GM19351 (cell line): ENCODE data around the gene SAMD15.
"Not testable (repeated sequence)": the region's sequence is repeated elsewhere in the genome, so short reads cannot be mapped to it uniquely, and the experiment has no call there.

Experiments used
- ATAC-seq: cut with Tn5 transposase; IDR thresholded peaks from one replicate; pipeline ENCODE4 v1.9.1; 2021; ENCODE audit warnings: mild to moderate bottlenecking, moderate library complexity; ENCODE audit not compliant: unreplicated experiment

SAMD15 gene

DNA sequence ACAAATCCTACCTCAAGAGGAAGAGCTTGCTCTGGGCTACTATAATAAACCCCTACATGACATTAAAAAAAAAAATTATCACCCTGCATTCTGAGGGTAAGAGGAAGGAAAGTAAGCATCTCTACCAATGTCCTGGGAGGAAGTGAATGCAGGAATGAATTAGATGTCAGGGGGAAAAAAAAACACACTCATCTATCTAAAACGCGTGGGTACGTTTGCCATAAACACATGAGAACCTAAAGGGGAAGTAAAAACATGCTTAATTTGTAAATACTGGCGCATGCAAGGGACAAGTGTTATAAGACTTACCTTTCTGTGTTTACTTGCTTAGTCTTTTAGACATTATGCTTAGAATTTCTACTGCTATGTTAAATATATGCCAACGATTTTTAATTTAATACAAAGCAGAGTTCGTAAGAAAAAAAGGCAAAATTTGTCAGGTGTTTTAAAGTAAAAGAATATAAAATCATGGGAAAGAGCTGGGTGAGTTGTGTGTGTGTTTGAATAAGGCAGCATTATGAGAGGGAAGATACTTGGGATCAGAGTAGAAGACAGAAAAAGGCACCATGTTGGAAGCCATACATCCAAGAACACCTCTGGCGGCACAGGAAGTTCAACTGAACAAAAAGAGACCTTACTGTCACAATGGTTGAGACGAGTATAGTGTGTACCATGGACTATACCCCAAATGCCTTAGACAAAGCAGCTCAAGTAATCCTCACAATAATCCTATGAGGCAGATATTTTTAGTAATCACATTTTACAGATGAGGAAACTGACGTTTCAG, 1.8 kb upstream of the SAMD15 start:
- no peak for ATAC-seq

DNA sequence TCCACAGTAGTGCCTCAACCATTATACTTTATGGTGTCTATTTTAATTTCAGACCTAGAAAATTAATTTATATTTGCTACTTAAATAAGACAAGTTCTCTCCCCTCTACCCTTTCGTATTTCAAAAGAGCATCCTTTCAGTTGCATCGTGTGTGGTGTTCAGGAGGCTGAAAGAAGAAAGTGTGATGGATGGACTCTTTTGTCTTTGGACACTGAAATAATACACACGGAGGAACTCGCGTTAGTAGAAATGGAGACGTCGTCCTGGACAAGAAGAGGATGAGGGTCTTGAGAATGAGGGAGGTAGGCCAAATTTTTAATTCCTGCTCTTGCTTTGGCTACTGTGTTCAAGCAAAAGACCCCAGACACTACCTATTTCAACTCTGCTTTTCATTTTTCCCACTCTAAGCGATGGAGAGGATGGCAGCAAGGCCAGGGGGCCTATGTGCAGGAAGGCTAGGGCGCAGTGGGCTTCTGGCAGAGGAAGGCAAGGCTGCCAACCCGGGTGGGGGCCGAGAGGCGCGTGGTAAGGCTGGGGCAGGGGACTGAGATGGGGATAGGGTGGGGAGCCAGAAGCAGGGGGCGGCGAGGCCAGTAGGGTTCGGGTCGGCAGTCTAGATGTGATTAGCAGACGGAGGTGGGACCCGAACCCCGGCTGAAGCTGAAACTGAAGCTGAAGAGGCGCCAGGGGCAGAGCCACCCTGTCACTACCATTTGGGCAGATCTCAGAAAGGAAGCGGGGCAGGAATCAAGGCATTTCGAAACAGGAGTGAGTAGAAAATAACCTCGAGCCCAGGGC, 1.0 kb upstream of the SAMD15 start:
- ATAC-seq = peak; percentile 10

DNA sequence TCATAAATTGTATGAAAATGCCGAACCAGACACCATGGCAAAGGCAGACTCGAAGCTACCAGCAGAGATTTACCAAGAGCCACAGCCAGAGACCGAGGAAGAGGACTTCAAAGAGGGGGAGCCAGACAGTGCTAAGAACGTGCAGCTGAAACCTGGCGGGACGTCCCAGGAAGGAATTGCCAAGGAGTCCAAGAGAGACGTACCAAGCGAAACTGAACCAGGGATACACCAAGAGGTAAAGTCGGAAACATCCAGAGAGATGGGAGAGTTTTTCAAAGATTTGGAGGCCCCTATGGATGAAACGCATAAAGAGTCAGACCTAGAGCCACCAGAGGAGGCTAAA, 294 bp downstream of the SAMD15 start:
- peak; percentile 3 for ATAC-seq

DNA sequence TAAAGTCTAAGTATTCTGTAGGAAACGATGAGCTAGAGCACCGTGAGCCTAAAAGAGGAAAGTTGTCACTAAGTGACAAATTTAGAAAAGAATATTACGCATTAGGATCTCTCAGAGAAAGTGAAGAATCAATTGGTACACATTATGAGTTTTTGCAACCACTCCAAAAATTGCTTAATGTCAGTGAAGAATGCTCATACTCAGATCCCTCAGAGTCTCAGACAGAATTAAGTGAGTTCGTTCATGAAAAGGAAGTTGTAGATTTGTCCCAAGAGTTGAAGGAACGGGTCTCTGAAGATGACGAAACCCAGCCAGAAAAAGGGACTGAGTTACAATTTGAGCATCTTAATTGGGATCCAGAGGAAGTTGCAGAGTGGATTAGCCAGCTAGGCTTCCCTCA, 1.5 kb downstream of the SAMD15 start:
- ATAC-seq = no peak

DNA sequence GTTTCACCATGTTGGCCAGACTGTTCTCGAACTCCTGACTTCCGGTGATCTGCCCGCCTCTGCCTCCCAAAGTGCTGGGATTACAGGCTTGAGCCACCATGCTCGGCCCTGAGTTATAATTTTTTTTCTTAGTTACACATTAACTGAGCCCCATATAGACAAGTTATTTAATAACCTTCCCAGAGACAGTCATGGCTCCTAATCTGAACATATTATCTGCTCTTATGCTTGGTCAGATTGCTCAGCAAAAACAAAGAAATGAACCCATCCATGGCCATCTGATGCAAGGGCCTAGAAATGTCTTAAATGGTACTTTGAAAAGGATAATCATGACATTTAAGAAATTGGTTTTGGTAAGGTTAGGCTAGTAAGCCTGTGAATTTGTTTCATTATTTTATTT, 13.0 kb downstream of the SAMD15 start:
- no peak for ATAC-seq

DNA sequence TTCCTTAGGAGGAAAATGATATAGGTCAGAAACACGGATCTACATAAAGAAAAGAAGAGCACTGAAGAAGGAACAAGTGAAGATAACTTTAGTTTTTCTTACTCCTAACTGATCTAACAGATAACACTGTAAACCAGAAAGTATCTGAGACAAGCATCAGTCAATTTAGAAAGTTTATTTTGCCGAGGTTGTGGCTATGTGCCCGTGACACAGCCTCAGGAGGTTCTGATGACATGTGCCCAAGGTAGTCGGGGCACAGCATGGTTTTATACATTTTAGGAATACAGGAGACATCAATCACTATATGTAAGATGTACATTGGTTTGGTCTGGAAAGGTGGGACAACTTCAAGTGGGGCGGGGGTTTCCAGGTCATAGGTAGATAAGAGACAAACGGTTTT, 23.0 kb downstream of the SAMD15 start:
- no peak for ATAC-seq

DNA sequence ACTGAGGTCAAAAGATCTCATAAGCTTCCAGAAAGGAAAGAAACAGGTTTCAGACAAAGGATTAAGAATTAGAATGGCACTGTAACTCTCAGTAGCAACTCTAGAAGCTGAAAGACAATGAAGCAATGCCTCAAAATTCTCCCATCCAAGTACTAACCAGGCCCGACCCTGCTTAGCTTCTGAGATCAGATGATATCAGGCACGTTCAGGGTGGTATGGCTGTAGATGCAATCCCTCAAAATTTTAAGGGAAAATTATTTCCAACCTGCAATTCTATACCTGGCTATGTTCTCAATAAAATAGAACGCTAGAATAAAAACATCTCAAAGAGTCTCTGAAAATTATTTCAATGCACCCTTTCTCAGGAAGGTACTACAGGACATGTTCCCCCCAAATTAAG, 26.6 kb downstream of the SAMD15 start:
- ATAC-seq = no peak

DNA sequence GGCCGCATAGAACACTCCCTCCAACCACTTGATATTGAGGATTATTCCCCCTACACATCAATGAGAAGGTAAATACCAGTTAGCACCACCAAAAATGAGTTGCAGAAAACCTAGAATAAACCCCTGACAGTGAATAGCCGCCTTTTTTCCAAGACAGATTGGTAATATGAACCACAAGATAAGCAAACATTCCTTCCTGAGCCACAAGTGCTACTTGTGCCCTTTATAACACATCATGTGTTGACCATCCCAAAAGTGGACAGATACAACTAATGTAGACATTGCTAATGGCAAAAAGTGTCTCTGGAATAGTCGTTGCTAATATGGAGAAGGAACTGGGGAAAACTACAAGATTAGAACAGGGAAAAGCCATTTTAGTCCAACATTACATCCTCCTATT, 28.9 kb downstream of the SAMD15 start:
- ATAC-seq = no peak

DNA sequence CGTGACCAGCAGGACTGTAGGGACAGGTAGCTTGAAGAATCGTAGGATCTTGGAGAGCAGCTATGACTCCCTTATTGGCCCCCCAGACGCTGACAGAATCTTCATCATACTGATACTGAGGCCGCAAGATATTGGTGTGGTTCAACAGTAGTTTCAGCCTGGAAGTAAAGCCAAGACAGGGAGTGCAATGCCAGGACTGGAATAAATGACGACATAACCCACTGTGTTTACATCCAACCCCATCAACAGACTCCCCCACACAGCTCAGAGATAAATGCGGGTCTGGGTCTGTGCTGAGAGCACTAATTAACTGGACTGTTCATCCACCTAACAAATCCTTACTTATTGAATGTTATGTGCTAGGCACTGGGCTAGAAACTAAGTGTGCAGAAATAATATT, 29.5 kb downstream of the SAMD15 start:
- no peak for ATAC-seq

DNA sequence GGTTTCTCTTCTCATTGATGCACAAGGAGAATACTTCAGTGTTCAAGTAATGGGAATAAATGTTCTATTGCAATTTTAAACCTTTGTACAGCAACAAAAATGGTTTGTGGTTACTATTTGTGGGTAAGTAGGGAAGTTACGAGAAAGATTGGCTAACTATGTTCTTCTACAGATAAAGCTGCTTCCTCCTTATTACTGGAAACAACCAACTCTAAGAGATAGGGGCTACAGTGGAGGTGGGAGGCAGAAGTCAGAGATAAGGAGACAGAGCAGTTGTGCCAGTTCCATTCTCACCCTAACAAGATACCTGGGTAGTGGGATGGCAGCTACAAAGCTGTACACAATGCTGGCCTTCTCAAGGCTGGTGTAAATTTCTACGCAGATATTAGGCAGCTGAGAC, 30.0 kb downstream of the SAMD15 start:
- no peak for ATAC-seq

DNA sequence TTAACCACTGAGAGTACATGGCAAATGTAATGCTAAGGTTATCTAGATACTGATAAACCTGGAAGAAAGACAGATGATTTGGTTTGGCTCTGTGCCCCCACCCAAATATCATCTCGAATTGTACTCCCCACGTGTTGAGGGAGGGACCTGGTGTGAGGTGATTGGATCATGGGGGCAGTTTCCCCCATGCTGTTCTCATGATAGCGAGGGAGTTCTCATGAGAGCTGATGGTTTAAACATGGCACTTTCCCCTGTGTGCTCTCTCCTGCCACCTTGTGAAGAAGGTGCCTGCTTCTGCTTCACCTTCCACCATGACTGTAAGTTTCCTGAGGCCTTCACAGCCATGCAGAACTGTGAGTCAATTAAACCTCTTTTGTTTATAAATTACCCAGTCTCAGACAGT, 32.0 kb downstream of the SAMD15 start:
- no peak for ATAC-seq

DNA sequence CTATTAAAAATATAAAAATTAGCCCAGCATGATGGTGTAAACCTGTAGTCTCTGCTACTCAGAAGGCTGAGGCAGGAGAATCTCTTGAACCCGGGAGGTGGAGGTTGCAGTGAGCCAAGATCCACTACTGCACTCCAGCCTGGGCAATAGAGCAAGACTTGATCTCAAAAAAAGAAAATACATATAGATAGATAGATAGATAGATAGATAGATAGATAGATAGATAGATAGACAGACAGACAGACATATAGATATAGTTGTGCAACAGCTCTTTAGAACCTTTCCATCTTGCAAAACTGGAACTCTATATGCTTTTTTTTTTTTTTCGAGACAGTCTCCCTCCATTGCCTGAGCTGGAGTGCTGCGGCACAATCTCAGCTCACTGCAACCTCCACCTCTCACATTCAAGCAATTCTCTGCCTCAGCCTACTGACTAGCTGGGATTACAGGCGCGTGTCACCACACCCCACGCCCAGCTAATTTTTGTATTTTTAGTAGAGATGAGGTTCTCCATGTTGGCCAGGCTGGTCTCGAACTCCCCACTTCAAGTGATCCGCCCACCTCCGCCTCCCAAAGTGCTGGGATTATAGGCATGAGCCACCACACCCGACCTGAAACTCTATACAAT, 38.3 kb downstream of the SAMD15 start:
- ATAC-seq = not testable (repeated sequence)

DNA sequence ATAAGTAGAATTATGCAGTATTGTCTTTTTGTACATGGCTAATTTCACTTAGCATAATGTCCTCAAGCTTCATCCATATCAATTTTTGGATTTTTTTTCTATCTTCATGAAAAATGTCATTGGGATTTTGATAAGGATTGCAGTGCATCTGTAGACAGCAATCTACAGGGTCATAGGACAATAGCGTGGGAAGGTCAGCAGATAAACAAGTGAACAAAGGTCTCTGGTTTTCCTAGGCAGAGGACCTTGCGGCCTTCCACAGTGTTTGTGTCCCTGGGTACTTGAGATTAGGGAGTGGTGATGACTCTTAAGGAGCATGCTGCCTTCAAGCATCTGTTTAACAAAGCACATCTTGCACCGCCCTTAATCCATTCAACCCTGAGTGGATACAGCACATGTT, 38.9 kb downstream of the SAMD15 start:
- not testable (repeated sequence) for ATAC-seq

DNA sequence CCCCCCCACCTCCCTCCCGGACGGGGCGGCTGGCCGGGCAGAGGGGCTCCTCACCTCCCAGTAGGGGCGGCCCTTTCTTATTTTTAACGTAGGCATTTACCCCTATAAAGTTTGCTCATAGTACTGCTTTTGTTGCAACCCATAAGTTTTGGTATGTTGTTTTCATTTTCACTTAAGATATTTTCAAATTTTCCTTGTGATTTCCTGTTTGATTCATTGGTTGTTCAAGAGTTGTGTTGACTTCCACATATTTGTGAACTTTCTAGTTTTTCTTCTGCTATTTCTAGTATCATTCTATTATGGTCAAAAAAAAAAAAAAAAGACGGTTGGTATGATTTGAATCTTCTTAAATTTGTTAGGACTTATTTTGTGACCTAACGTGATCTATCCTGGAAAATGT, 39.7 kb downstream of the SAMD15 start:
- no peak for ATAC-seq

DNA sequence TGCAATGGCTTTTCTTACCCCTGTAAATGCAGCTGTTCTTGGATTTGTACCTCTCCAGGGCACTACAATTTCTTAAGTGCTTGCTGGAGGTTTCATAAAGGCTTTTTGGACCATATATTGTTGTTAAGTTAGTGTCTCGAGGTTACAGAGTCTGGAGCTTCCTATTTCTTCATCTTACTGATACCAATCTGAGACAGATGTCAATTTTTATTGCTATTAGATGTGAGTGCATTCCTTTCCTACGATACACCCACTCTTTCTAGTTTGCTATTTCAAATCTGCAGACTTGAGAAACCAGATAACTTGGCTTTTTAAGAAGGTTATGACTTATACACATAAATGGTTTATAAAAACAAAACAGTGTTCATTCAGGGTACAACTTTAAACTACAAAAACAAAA, 44.0 kb downstream of the SAMD15 start:
- no peak for ATAC-seq

DNA sequence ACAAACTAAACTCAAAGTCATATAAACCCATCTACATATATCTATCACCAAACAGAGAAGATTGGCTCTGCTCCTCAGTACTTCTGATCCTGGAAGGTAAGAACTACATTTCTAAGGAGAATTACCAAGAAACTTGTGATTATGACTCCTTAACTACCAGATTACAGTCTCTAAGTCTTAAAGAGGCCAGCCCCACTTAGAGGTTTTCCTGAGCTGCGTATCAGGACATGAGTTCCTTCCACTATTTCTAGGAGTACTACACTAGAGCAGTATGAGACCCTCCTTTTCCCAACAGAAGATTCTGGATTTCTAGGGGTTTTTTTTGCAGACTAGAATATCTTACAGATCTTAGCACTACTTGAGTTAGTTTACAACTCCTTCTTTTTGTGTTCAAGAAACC, 46.2 kb downstream of the SAMD15 start, which contains the start of gene NOXRED1:
Gene NOXRED1 (minus strand): TSS at position 101 of the 400 bp plus-strand sequence. CDS start 634 bp downstream, outside the sequence.
- ATAC-seq = no peak

DNA sequence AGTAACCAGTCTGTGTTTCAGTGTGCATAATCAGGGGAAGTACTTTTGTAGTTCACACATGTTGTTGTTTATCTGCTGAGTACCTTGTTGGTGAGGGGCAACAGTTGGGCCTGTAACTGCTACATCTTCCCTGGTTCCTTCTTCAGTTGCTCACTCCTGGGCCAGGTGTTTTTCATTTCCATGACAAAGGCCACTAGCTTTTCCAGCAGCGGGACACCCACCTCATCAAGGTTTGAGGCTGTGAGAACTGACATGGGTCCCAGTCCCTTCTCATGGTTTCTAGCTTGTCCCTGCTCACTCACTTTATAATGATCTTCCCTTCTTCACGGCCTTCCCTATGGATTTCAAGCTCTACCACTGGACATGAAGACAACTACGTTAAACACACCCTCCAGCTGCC, 47.7 kb downstream of the SAMD15 start:
- ATAC-seq = no peak

DNA sequence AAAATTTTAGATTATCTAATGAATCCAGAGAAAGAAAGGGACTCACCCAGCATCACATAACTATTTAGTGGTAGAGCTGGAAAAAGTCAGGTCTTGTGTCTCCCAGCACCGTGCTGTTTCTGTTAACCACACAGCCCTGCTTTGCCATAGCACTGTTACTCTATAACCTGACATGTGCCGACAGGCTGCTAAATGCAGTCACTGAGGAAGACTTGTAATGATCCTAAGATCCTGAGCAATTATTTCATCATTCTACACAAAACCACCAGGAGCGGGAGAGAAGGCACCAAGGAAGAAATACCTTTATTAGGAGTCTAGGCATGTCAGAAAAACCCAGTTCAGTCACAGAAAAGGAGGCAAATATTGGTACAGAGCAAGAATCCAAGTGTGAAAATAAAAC, 49.2 kb downstream of the SAMD15 start:
- no peak for ATAC-seq

DNA sequence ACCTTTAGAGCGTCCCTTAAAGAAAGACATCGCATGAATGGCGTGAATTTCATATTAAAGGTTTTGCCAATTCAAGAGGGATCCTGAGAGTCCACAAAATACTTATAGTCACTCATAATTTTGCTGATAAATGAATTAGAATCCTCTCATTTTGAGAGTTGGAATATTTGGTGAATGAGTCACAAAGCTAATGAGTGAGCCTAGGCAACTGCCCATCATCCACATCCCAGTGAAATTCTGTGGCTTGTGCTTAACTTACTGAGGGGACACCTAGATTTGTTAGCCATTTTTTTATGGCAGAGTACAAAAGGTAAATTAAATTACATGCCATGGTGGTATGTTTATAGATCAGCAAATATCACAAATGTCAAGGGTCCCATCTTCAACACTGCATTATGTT, 58.9 kb downstream of the SAMD15 start:
- ATAC-seq = no peak

DNA sequence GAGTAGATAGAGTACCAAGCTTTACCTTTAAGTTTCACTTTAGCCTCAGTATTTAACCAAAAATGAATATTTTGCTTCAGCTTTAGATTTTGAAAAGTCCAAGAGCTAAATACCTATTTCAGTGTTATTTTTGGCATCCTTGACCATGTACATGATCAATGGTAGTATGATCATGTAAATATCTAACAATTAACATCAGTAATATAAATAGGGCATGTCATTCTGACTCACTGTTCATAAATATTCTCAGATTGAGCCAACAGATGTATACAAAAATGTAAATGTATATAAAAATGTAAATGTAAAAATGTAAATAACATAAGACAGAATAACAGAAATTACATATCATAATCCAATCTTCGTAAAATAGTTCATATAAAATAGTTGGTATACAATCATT, 61.4 kb downstream of the SAMD15 start:
- ATAC-seq = no peak

DNA sequence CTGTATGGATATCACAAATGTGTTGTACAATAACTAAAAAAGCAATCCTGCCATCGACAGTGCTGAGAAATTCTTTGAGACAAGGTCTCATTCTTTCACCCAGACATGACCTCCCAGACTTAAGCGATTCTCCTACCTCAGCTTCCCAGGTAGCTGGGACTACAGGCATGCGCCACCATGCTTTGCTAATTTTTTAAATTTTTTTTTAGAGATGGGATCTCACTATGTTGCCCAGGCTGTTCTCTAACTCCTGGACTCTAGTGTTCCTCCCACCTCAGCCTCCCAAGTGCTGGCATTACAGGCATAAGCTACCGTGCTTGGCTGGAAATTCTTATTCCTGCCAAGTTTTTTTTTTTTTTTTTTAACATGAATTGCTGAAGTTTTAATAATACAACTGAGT, 62.7 kb downstream of the SAMD15 start:
- ATAC-seq = no peak
